Epithelial cell of esophagus (primary cell): ENCODE measurements around the gene PSMD13.
"Not testable (repeated sequence)": the region's sequence is repeated elsewhere in the genome, so short reads cannot be mapped to it uniquely, and the experiment has no call there.

ENCODE experiments used
- DNase-seq: peaks from one replicate; pipeline ENCODE4 v3.0.0; 2010; ENCODE audit warnings: low read depth
- H3K4me3 ChIP-seq: 2 replicates; pipeline ENCODE4 v1.5.1; 2011; ENCODE audit warnings: mild to moderate bottlenecking, low read length, control low read depth
- TF ChIP-seq, protein P1 (sequence below): IDR thresholded peaks from 2 replicates; pipeline ENCODE4 v1.5.1; 2011; ENCODE audit warnings: low read depth, mild to moderate bottlenecking, low read length, control low read depth, inconsistent platforms; ENCODE audit not compliant: insufficient read depth; ENCODE audit errors: missing control alignments

Gene PSMD13

GRCh38 chr11:230431-230830 is 6.3 kb upstream of the PSMD13 start:
- no peak overlapping the region for H3K4me3 ChIP-seq
- DNase-seq, result no peak
- TF ChIP-seq, protein P1, sequence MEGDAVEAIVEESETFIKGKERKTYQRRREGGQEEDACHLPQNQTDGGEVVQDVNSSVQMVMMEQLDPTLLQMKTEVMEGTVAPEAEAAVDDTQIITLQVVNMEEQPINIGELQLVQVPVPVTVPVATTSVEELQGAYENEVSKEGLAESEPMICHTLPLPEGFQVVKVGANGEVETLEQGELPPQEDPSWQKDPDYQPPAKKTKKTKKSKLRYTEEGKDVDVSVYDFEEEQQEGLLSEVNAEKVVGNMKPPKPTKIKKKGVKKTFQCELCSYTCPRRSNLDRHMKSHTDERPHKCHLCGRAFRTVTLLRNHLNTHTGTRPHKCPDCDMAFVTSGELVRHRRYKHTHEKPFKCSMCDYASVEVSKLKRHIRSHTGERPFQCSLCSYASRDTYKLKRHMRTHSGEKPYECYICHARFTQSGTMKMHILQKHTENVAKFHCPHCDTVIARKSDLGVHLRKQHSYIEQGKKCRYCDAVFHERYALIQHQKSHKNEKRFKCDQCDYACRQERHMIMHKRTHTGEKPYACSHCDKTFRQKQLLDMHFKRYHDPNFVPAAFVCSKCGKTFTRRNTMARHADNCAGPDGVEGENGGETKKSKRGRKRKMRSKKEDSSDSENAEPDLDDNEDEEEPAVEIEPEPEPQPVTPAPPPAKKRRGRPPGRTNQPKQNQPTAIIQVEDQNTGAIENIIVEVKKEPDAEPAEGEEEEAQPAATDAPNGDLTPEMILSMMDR, result no peak

DNA sequence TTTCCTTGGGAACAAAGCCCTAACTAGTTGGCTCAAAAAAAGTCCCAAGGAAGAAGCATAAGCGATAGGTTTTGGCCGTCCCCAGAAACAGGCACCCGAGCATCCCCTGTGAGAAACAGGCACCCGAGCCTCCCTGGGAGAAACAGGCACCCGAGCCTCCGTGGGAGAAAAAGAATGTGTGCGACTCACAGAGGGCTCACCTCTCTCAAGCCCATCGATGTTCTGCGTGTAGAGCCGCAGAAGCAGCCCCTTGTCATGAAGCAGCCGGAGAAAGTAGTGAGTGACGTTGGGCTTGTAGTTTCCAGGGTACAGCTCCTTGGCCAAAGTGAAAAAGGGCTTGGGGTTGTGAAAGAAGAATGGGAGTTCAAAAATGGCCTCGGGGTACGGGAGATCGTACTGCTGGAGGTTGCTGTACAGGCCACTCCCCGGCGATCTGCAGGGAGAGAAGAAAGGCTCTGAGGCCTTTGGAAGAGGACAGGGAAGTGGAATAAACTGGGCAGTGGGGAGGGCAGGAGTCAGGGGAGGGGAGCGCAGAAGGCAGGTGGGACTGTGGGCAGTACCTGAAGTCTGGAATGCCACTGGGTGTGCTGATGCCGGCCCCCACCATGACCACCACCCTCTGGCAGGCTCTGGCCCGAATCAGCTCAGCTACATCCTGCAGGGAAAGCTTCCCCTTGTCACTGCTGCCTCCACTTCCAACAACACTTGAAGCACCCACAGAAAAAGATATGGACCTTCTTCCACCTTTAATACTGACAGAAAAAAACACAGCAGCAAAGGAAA is 3.8 kb upstream of the PSMD13 start:
- no peak overlapping the region for H3K4me3 ChIP-seq
- TF ChIP-seq, protein P1, result no peak
- DNase-seq, result no peak

DNA sequence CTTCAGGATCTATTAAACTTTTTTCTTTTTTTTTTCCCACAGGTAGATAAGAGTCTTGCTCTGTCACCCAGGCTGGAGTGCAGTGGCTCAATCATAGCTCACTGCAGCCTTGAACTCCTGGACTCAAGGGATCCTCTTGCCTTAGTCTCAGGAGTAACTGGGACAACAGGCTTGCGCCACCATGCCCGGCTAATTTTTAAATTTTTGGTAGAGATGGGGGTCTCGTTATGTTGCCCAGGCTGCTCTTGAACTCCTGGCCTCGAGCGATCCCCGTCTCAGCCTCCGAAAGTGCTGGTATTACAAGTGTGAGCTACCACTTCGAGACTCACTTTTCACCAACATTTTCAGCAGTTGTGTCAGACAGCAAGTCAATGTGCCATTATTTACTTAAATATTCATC is 1.6 kb upstream of the PSMD13 start:
- no peak for DNase-seq
- peak overlapping the region; percentile 83 for H3K4me3 ChIP-seq

GRCh38 chr11:235609-235996 is 1.2 kb upstream of the PSMD13 start:
- DNase-seq, result peak; percentile 45
- TF ChIP-seq, protein P1, result no peak
- peak overlapping the region; percentile 83 for H3K4me3 ChIP-seq

More for the DNA sequence above, 1.6 kb upstream of the PSMD13 start:
- TF ChIP-seq, protein P1, result no peak

GRCh38 chr11:235997-236773 is 591 bp upstream of the PSMD13 start, which contains the start of gene SIRT3:
Gene SIRT3 (minus strand): TSS chr11:236342. CDS start chr11:236328, 14 bp downstream.
- peak; percentile 89 for DNase-seq
- TF ChIP-seq, protein P1, result peak; percentile 8
- peak within 1 kb of the TSS; percentile 98 for H3K4me3 ChIP-seq

- not testable (repeated sequence) for H3K4me3 ChIP-seq, DNase-seq
Measured at GRCh38 chr11:238346-238745, 1.6 kb downstream of the PSMD13 start.

- TF ChIP-seq, protein P1, result no peak
- no peak overlapping the region for H3K4me3 ChIP-seq
- no peak for DNase-seq
Measured at GRCh38 chr11:240315-240714, 3.5 kb downstream of the PSMD13 start.
